Esophagus squamous epithelium (tissue), 4 donors: ENCODE measurements around the gene EMC8.

Experiments used
- POLR2A ChIP-seq, 4 donors: fragments of 450-650 bp; IDR thresholded peaks; one replicate each; pipeline ENCODE4 v1.6.1; 2017; ENCODE audit warnings: antibody characterized with exemption in 4 of 4, mild to moderate bottlenecking in 4 of 4, moderate library complexity in 3 of 4
- TF ChIP-seq, protein P1 (sequence below), 6 experiments: fragments of 450-650 bp in 4 of 6; fragments of 200-600 bp in 2 of 6; sonication (generic) in 2 of 6; IDR thresholded peaks; one replicate each; pipeline ENCODE4 v1.5.1; 2016 to 2019; ENCODE audit warnings: antibody characterized with exemption in 6 of 6, mild to moderate bottlenecking in 4 of 6, moderate library complexity in 4 of 6

DNA sequence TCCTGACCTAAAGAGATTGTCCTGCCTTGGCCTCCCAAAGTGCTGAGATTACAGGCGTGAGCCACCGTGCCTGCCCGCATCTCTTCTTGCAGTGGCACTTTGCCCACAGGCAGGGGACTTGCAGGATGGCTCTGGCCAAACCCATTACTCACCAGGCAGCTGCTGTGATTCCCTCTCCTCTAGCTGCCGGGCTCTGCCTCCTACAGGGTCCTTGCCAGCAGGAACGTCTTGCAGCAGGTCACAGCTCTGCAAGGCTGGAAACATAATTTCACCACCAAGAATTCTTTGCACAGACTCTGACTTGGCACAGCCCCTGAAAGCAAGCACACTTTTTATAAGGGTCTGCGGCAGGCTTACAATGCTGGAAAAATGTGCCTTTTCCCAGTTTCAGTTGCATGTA lies 20.4 kb upstream of the EMC8 start:
- TF ChIP-seq, protein P1, sequence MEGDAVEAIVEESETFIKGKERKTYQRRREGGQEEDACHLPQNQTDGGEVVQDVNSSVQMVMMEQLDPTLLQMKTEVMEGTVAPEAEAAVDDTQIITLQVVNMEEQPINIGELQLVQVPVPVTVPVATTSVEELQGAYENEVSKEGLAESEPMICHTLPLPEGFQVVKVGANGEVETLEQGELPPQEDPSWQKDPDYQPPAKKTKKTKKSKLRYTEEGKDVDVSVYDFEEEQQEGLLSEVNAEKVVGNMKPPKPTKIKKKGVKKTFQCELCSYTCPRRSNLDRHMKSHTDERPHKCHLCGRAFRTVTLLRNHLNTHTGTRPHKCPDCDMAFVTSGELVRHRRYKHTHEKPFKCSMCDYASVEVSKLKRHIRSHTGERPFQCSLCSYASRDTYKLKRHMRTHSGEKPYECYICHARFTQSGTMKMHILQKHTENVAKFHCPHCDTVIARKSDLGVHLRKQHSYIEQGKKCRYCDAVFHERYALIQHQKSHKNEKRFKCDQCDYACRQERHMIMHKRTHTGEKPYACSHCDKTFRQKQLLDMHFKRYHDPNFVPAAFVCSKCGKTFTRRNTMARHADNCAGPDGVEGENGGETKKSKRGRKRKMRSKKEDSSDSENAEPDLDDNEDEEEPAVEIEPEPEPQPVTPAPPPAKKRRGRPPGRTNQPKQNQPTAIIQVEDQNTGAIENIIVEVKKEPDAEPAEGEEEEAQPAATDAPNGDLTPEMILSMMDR (IDR thresholded peaks at IDR 0.05) = no peak
- no peak for TF ChIP-seq POLR2A (IDR thresholded peaks at IDR 0.05)
